ENCODE data around the gene PPFIA4.

GRCh38 chr1:203046984-203047630 lies 20.8 kb downstream of the PPFIA4 start:
- TF ChIP-seq CTCF (IDR thresholded peaks at IDR 0.05), result no peak
- TF ChIP-seq ZFX (IDR thresholded peaks at IDR 0.05; ENCODE audit: borderline replicate concordance), result no peak

All from 22Rv1 (cell line).